IMR-90 (cell line): ENCODE measurements around the gene PYGB. TPM values are rescaled to one million over a fixed set of nuclear protein-coding genes. Genes with fewer than 3 reads are reported as not detected.

Source experiments
- ATAC-seq: fragments of 200-7000 bp; cut with Tn5 transposase; 2 replicates; pipeline ENCODE4 v1.9.1; 2020; ENCODE audit warnings: low read depth, mild to moderate bottlenecking, moderate library complexity
- BruUV-seq: library from RNA; stranded (reverse); fragments of 400-500 nt; replicated peaks from 2 replicates; lab custom pipeline; 2021; lab: Mats Ljungman, UMichigan
- CTCF ChIA-PET: fragments of 300-600 bp; formaldehyde crosslinking; extraction: SDS; loops from one replicate; lab custom pipeline; 2021; ENCODE audit warnings: antibody characterized with exemption; lab: Yijun Ruan, JAX
- POLR2A ChIA-PET: fragments of 300-600 bp; sonication (Branson Sonifier 250); formaldehyde crosslinking; loops from one replicate; lab custom pipeline; 2022; ENCODE audit warnings: antibody characterized with exemption; ENCODE audit not compliant: unreplicated experiment; lab: Charles Lee
- DNase-seq: peaks from one replicate; pipeline ENCODE4 v3.0.0; 2013
- H2AFZ ChIP-seq: replicated peaks from 2 replicates; pipeline ENCODE3; 2013; ENCODE audit warnings: low read length, mild to moderate bottlenecking; ENCODE audit not compliant: poor library complexity
- H2AK5ac ChIP-seq: 2 replicates; pipeline ENCODE4 v1.6.1; 2013; ENCODE audit warnings: low read depth, low read length, inconsistent platforms
- H2AK9ac ChIP-seq: replicated peaks from 2 replicates; pipeline ENCODE3; 2013; ENCODE audit warnings: mild to moderate bottlenecking, low read depth, low read length, moderate library complexity; ENCODE audit not compliant: poor library complexity
- H2BK120ac ChIP-seq: 2 replicates; pipeline ENCODE4 v1.6.1; 2013; ENCODE audit warnings: low read depth, low read length, inconsistent platforms
- H2BK15ac ChIP-seq: 3 replicates; pipeline ENCODE4 v1.6.1; 2013; ENCODE audit warnings: low read depth, low read length, inconsistent platforms
- H2BK20ac ChIP-seq: 2 replicates; pipeline ENCODE4 v1.6.1; 2013; ENCODE audit warnings: low read depth, mild to moderate bottlenecking, inconsistent platforms, low read length, moderate library complexity
- H2BK5ac ChIP-seq: 2 replicates; pipeline ENCODE4 v1.6.1; 2013; ENCODE audit warnings: mild to moderate bottlenecking, low read depth, low read length, inconsistent platforms; ENCODE audit not compliant: poor library complexity, severe bottlenecking
- H3K14ac ChIP-seq: replicated peaks from 2 replicates; pipeline ENCODE4 v1.6.1; 2013; ENCODE audit warnings: low read depth, low read length, inconsistent platforms
- H3K18ac ChIP-seq: 2 replicates; pipeline ENCODE4 v1.6.1; 2013; ENCODE audit warnings: low read depth, low read length, control low read depth
- H3K23ac ChIP-seq: 2 replicates; pipeline ENCODE4 v1.6.1; 2013; ENCODE audit warnings: low read depth, low read length, inconsistent platforms
- H3K27ac ChIP-seq: 2 replicates; pipeline ENCODE4 v1.5.1; 2013; ENCODE audit warnings: mild to moderate bottlenecking, control low read depth, low read length; ENCODE audit not compliant: insufficient read depth
- H3K27me3 ChIP-seq: 2 replicates; pipeline ENCODE4 v1.6.1; 2013; ENCODE audit warnings: low read length; ENCODE audit not compliant: control insufficient read depth, insufficient read depth
- H3K36me3 ChIP-seq: 2 replicates; pipeline ENCODE4 v1.6.1; 2013; ENCODE audit warnings: low read length, mixed read lengths; ENCODE audit not compliant: control insufficient read depth, insufficient read depth
- H3K4ac ChIP-seq: 2 replicates; pipeline ENCODE4 v1.6.1; 2013; ENCODE audit warnings: low read depth, low read length, inconsistent platforms
- H3K4me1 ChIP-seq: 2 replicates; pipeline ENCODE4 v1.6.1; 2013; ENCODE audit warnings: low read length, mixed read lengths; ENCODE audit not compliant: control insufficient read depth, insufficient read depth
- H3K4me2 ChIP-seq: 2 replicates; pipeline ENCODE4 v1.6.1; 2013; ENCODE audit warnings: low read depth, mild to moderate bottlenecking, control low read depth, low read length, moderate library complexity
- H3K4me3 ChIP-seq: 2 replicates; pipeline ENCODE4 v1.5.1; 2013; ENCODE audit warnings: low read depth, mild to moderate bottlenecking, control low read depth, low read length, moderate library complexity; ENCODE audit not compliant: insufficient read depth
- H3K56ac ChIP-seq: 2 replicates; pipeline ENCODE4 v1.6.1; 2013; ENCODE audit warnings: low read length, inconsistent platforms; ENCODE audit not compliant: insufficient read depth; ENCODE audit errors: extremely low read depth
- H3K79me1 ChIP-seq, 2 experiments: 2 replicates each; pipeline ENCODE4 v1.6.1; 2013; ENCODE audit warnings: low read length in 2 of 2, inconsistent platforms in 1 of 2, low read depth in 1 of 2
- H3K9ac ChIP-seq: 2 replicates; pipeline ENCODE4 v1.6.1; 2013; ENCODE audit warnings: low read depth, low read length, control low read depth
- H3K9me1 ChIP-seq: 2 replicates; pipeline ENCODE4 v1.6.1; 2013; ENCODE audit warnings: low read length, inconsistent platforms; ENCODE audit not compliant: insufficient read depth
- H3K9me3 ChIP-seq: 2 replicates; pipeline ENCODE4 v1.6.1; 2013; ENCODE audit warnings: low read length; ENCODE audit not compliant: control insufficient read depth, insufficient read depth
- H4K20me1 ChIP-seq: 2 replicates; pipeline ENCODE4 v1.6.1; 2013; ENCODE audit warnings: low read length, inconsistent platforms; ENCODE audit not compliant: insufficient read depth
- H4K5ac ChIP-seq: 2 replicates; pipeline ENCODE4 v1.6.1; 2013; ENCODE audit warnings: mild to moderate bottlenecking, low read depth, low read length, control low read depth
- H4K8ac ChIP-seq, 2 experiments: 2 replicates each; pipeline ENCODE4 v1.6.1; 2013; ENCODE audit warnings: low read depth in 2 of 2, low read length in 2 of 2, control low read depth in 1 of 2, inconsistent platforms in 1 of 2
- H4K91ac ChIP-seq: 2 replicates; pipeline ENCODE4 v1.6.1; 2013; ENCODE audit warnings: low read depth, low read length, inconsistent platforms; ENCODE audit not compliant: insufficient read depth
- BHLHE40 ChIP-seq: fragments of 150-350 bp; IDR thresholded peaks from 2 replicates; pipeline ENCODE4 v1.6.1; 2016; ENCODE audit warnings: mild to moderate bottlenecking, low read depth, low read length
- CEBPB ChIP-seq: IDR thresholded peaks from 2 replicates; pipeline ENCODE4 v1.6.1; 2012; ENCODE audit warnings: low read depth, low read length, improper control_type of control experiment
- CHD1 ChIP-seq: IDR thresholded peaks from 2 replicates; pipeline ENCODE4 v1.6.1; 2012; ENCODE audit warnings: low read depth, low read length, improper control_type of control experiment
- FOS ChIP-seq: fragments of 150-350 bp; IDR thresholded peaks from 2 replicates; pipeline ENCODE4 v1.6.1; 2016; ENCODE audit warnings: low read depth, low read length
- MAFK ChIP-seq: IDR thresholded peaks from 2 replicates; pipeline ENCODE4 v1.6.1; 2012; ENCODE audit warnings: low read depth, low read length, improper control_type of control experiment
- MAZ ChIP-seq: IDR thresholded peaks from 2 replicates; pipeline ENCODE4 v1.6.1; 2012; ENCODE audit warnings: low read depth, mild to moderate bottlenecking, low read length, improper control_type of control experiment, moderate library complexity, borderline replicate concordance
- MXI1 ChIP-seq: IDR thresholded peaks from 2 replicates; pipeline ENCODE4 v1.6.1; 2012; ENCODE audit warnings: low read depth, mild to moderate bottlenecking, low read length, moderate library complexity, borderline replicate concordance
- NFE2L2 ChIP-seq: fragments of 150-350 bp; IDR thresholded peaks from 2 replicates; pipeline ENCODE4 v1.6.1; 2016; ENCODE audit warnings: low read depth, mild to moderate bottlenecking, low read length
- POLR2A ChIP-seq: IDR thresholded peaks from 2 replicates; pipeline ENCODE4 v1.6.1; 2012; ENCODE audit warnings: mild to moderate bottlenecking, low read depth, low read length
- RAD21 ChIP-seq: IDR thresholded peaks from 2 replicates; pipeline ENCODE4 v1.6.1; 2012; ENCODE audit warnings: low read length, improper control_type of control experiment
- RCOR1 ChIP-seq: IDR thresholded peaks from 2 replicates; pipeline ENCODE4 v1.6.1; 2012; ENCODE audit warnings: mild to moderate bottlenecking, low read length, improper control_type of control experiment; ENCODE audit not compliant: insufficient replicate concordance
- RFX5 ChIP-seq: IDR thresholded peaks from 2 replicates; pipeline ENCODE4 v1.8.0; 2012; ENCODE audit warnings: low read depth, mild to moderate bottlenecking, low read length, moderate library complexity
- SMC3 ChIP-seq: fragments of 150-350 bp; IDR thresholded peaks from 2 replicates; pipeline ENCODE4 v1.6.1; 2016; ENCODE audit warnings: low read depth, mild to moderate bottlenecking, antibody characterized with exemption, low read length, moderate library complexity
- WGBS, 2 experiments: methylation state at CpG; one replicate each; pipeline versions ENCODE4 v1.1.5 to v1.1.7; 2013; ENCODE audit warnings: missing lambda C conversion rate in 2 of 2; ENCODE audit not compliant: insufficient read length in 1 of 2; ENCODE audit errors: extremely low coverage in 2 of 2; 5-methylcytosine and 5-hydroxymethylcytosine counted together
- dilution Hi-C: fragments of 300-500 bp; cut with HindIII; formaldehyde crosslinking; loops from one replicate; pipeline ENCODE4 v1.14.3; 2018; ENCODE audit warnings: low sequenced_read_pairs; ENCODE audit not compliant: unreplicated experiment
- in situ Hi-C: fragments of 300-500 bp; cut with MboI; formaldehyde crosslinking; loops from 3 replicates; pipeline ENCODE4 v1.14.3; 2019; ENCODE audit warnings: low sequenced_read_pairs, inconsistent platforms, mixed read lengths
- intact Hi-C: fragments of 100-400 bp; cut with micrococcal nuclease; formaldehyde crosslinking; loops from 2 replicates; pipeline ENCODE4 v1.10.0; 2022
- polyA plus RNA-seq, 3 experiments: library from polyadenylated mRNA; depleted of rRNA; stranded (reverse); fragments of >200 nt; gene quantifications; 2 replicates each; pipeline ENCODE4 v1.2.3, GENCODE V29; 2012; ENCODE audit warnings: low replicate concordance in 1 of 3
- total RNA-seq: library from RNA; depleted of rRNA; stranded (reverse); fragments of >200 nt; gene quantifications from 2 replicates; pipeline ENCODE4 v1.2.3, GENCODE V29; 2012
- TF ChIP-seq, protein P1 (sequence below): fragments of 150-350 bp; IDR thresholded peaks from 2 replicates; pipeline ENCODE4 v1.6.1; 2016; ENCODE audit warnings: low read depth, mild to moderate bottlenecking, low read length, moderate library complexity, borderline replicate concordance
- TF ChIP-seq, protein P2 (sequence below): fragments of 150-350 bp; IDR thresholded peaks from 2 replicates; pipeline ENCODE4 v1.6.1; 2017; ENCODE audit warnings: mild to moderate bottlenecking, antibody characterized with exemption, low read length, low read depth

PYGB gene
- total and polyA plus RNA-seq, 2 of the 4 experiments (the other 2 are of a cell fraction): 72.4 to 83.1 TPM

DNA sequence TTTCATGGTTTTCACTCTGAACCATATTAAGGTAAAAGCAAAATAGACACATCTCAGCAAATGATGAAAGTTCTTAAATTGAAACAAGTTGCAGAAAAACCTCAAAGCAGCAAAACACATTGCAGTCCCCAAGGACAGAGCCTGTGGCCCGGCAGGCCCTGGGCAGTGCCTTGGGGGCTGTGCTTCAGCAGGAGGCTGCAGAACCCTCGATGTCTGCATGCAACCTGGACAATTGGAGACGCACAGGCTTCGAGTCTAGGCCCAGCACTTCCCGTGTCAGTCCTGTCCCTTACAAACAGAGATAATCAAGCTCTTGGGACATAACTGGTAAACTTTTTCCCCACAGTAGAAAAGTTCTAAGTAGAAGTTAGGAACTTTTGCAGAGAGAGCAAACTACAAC, 9.2 kb downstream of the PYGB start:
- Histone ChIP-seq H3K4me2 (no peak overlapping the region), H3K79me1 (peaks cover 34 to 79% of the 10 kb centered on the region in 2 experiments), H3K4me3 (no peak overlapping the region), H3K9me1 (peaks cover 29% of the 10 kb centered on the region), H2BK120ac (no peak overlapping the region), H3K4me1 (peaks cover 6% of the 10 kb centered on the region), H2AK5ac (no peak overlapping the region), H4K8ac (no peak overlapping the region), H2BK20ac (no peak overlapping the region), H2BK15ac (no peak overlapping the region), H3K18ac (no peak overlapping the region), H4K91ac (no peak overlapping the region), H3K9me3 (no peaks in the 10 kb centered on the region), H4K5ac (no peak overlapping the region), H2BK5ac (no peak overlapping the region), H3K9ac (no peak overlapping the region), H4K20me1 (peaks cover 72% of the 10 kb centered on the region), H2AK9ac (no peak overlapping the region), H3K14ac (no peak overlapping the region), H3K27me3 (no peaks in the 10 kb centered on the region), H3K23ac (no peak overlapping the region), H2AFZ (no peak overlapping the region), H3K56ac (no peak overlapping the region), H3K27ac (no peak overlapping the region), H3K36me3 (peaks cover 26% of the 10 kb centered on the region), H3K4ac (no peak overlapping the region)
- intact Hi-C loops (no loop called here), in situ Hi-C loops (loop anchor here (10.0 to 25.0 kb wide), 5 partner anchors 62 to 1620 kb away; partner anchors contain the start of genes APMAP, CST3 and ENTPD6), dilution Hi-C loops (no loop called here)
- ChIA-PET CTCF (no interaction called here), POLR2A (interaction anchor here (0.6 kb wide), 1 partner anchor 33 kb away, joined by 4 read pairs; no protein-coding TSS in a partner anchor)
- no peak for DNase-seq
- BruUV-seq: no TSS peak
- ATAC-seq: no peak
- no peak for TF ChIP-seq RAD21
- no peak for TF ChIP-seq MXI1
- TF ChIP-seq NFE2L2: no peak
- TF ChIP-seq CEBPB: no peak
- no peak for TF ChIP-seq RCOR1
- no peak for TF ChIP-seq CHD1
- TF ChIP-seq RFX5: no peak
- no peak for TF ChIP-seq SMC3
- TF ChIP-seq MAZ: no peak
- TF ChIP-seq, protein P1, sequence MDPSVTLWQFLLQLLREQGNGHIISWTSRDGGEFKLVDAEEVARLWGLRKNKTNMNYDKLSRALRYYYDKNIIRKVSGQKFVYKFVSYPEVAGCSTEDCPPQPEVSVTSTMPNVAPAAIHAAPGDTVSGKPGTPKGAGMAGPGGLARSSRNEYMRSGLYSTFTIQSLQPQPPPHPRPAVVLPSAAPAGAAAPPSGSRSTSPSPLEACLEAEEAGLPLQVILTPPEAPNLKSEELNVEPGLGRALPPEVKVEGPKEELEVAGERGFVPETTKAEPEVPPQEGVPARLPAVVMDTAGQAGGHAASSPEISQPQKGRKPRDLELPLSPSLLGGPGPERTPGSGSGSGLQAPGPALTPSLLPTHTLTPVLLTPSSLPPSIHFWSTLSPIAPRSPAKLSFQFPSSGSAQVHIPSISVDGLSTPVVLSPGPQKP: no peak
- no peak for TF ChIP-seq MAFK
- no peak for TF ChIP-seq POLR2A
- TF ChIP-seq FOS: no peak
- no peak for TF ChIP-seq BHLHE40
- TF ChIP-seq, protein P2, sequence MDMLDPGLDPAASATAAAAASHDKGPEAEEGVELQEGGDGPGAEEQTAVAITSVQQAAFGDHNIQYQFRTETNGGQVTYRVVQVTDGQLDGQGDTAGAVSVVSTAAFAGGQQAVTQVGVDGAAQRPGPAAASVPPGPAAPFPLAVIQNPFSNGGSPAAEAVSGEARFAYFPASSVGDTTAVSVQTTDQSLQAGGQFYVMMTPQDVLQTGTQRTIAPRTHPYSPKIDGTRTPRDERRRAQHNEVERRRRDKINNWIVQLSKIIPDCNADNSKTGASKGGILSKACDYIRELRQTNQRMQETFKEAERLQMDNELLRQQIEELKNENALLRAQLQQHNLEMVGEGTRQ: no peak
- 57% methylated on average over 1 of the region's 5 CpGs; no CpG with 5 or more reads in 1 of the 2 experiments for WGBS, 2 experiments
